Nephron (organoid): ENCODE measurements around the gene CRTAC1.

ENCODE experiments used
- H3K27ac Mint-ChIP-seq, 3 experiments: 2 replicates each; pipeline ENCODE4 v1.8.0; 2020; ENCODE audit warnings: mixed read lengths in 3 of 3, mild to moderate bottlenecking in 2 of 3, moderate library complexity in 1 of 3
- H3K27me3 Mint-ChIP-seq: 2 replicates; pipeline ENCODE4 v1.8.0; 2021; ENCODE audit warnings: low read depth, mild to moderate bottlenecking, moderate library complexity, mixed read lengths
- H3K36me3 Mint-ChIP-seq: 2 replicates; pipeline ENCODE4 v1.8.0; 2020; ENCODE audit warnings: low read depth, mixed read lengths
- H3K4me1 Mint-ChIP-seq: 2 replicates; pipeline ENCODE4 v1.8.0; 2020; ENCODE audit warnings: mixed read lengths
- H3K4me3 Mint-ChIP-seq, 3 experiments: 2 replicates each; pipeline ENCODE4 v1.8.0; 2020; ENCODE audit warnings: mild to moderate bottlenecking in 3 of 3, mixed read lengths in 3 of 3, moderate library complexity in 2 of 3
- H3K9me3 Mint-ChIP-seq: 2 replicates; pipeline ENCODE4 v1.8.0; 2020; ENCODE audit warnings: mixed read lengths
- CTCF ChIP-seq, 3 experiments: fragments of 200-600 bp; sonication (generic); IDR thresholded peaks; one replicate each; pipeline ENCODE4 v1.5.0; 2021; ENCODE audit warnings: antibody characterized with exemption in 3 of 3; ENCODE audit not compliant: unreplicated experiment in 3 of 3

The CRTAC1 gene

GRCh38 chr10:97904018-97904381, 126.4 kb downstream of the CRTAC1 start:
- Mint-ChIP-seq H3K4me1 (no peaks in the 10 kb centered on the region), H3K27me3 (peaks cover 45% of the 10 kb centered on the region), H3K9me3 (no peaks in the 10 kb centered on the region), H3K27ac (no peak overlapping the region), H3K36me3 (no peaks in the 10 kb centered on the region), H3K4me3 (no peak overlapping the region)
- no peak for TF ChIP-seq CTCF (IDR thresholded peaks at IDR 0.05; ENCODE audit: unreplicated experiment in 3 of 3)

GRCh38 chr10:97903128-97904017, 127.0 kb downstream of the CRTAC1 start:
- no peak overlapping the region for H3K4me3 Mint-ChIP-seq

GRCh38 chr10:97901381-97901780, 129.0 kb downstream of the CRTAC1 start:
- Mint-ChIP-seq H3K9me3 (no peaks in the 10 kb centered on the region), H3K4me1 (no peaks in the 10 kb centered on the region), H3K27ac (no peak overlapping the region), H3K4me3 (no peak overlapping the region), H3K36me3 (no peaks in the 10 kb centered on the region), H3K27me3 (peaks cover 28% of the 10 kb centered on the region)
- no peak for TF ChIP-seq CTCF (IDR thresholded peaks at IDR 0.05; ENCODE audit: unreplicated experiment in 3 of 3)

More at GRCh38 chr10:97903128-97904017, 127.0 kb downstream of the CRTAC1 start:
- Mint-ChIP-seq H3K4me1 (no peaks in the 10 kb centered on the region), H3K36me3 (no peaks in the 10 kb centered on the region), H3K9me3 (no peaks in the 10 kb centered on the region), H3K27me3 (peaks cover 39% of the 10 kb centered on the region), H3K27ac (no peak overlapping the region)
- no peak for TF ChIP-seq CTCF (IDR thresholded peaks at IDR 0.05; ENCODE audit: unreplicated experiment in 3 of 3)

- Mint-ChIP-seq H3K4me3 (no peak overlapping the region), H3K36me3 (no peaks in the 10 kb centered on the region), H3K4me1 (peaks cover 4% of the 10 kb centered on the region), H3K9me3 (no peaks in the 10 kb centered on the region), H3K27ac (no peak overlapping the region), H3K27me3 (peaks cover 21% of the 10 kb centered on the region)
- TF ChIP-seq CTCF (IDR thresholded peaks at IDR 0.05; ENCODE audit: unreplicated experiment in 3 of 3): no peak
Observed at GRCh38 chr10:97898429-97898828, 132.0 kb downstream of the CRTAC1 start.

- Mint-ChIP-seq H3K36me3 (no peaks in the 10 kb centered on the region), H3K4me3 (no peak overlapping the region), H3K27ac (no peak overlapping the region), H3K27me3 (peaks cover 19% of the 10 kb centered on the region), H3K4me1 (peaks cover 4% of the 10 kb centered on the region), H3K9me3 (no peaks in the 10 kb centered on the region)
- no peak for TF ChIP-seq CTCF (IDR thresholded peaks at IDR 0.05; ENCODE audit: unreplicated experiment in 3 of 3)
Observed at GRCh38 chr10:97896756-97897358, 133.6 kb downstream of the CRTAC1 start.
